Activated T-helper 2 cell treated with anti-CD3 and anti-CD28 coated beads, Interferon-gamma antibody, Interleukin-2, Interleukin-4, amounts not matched to agents 10 μg/mL and 5 μg/mL and 100 μg/mL, durations not matched to agents 14 hours and 24 hours and 36 hours (primary cell): ENCODE results near the gene OR13C9. TPM values are rescaled to one million over a fixed set of nuclear protein-coding genes. Genes with fewer than 3 reads are reported as not detected.

Source experiments
- DNase-seq: peaks from one replicate; pipeline ENCODE4 v3.0.0; 2021; ENCODE audit warnings: low spot score
- H3K27ac Mint-ChIP-seq: one replicate; pipeline ENCODE4 v1.8.0; 2021; ENCODE audit warnings: mixed read lengths
- H3K27me3 Mint-ChIP-seq: one replicate; pipeline ENCODE4 v1.8.0; 2021; ENCODE audit warnings: low read depth, mixed read lengths
- H3K36me3 Mint-ChIP-seq: one replicate; pipeline ENCODE4 v1.8.0; 2021; ENCODE audit warnings: low read depth, mixed read lengths
- H3K4me1 Mint-ChIP-seq: one replicate; pipeline ENCODE4 v1.8.0; 2021; ENCODE audit warnings: low read depth, mixed read lengths
- H3K4me3 Mint-ChIP-seq: one replicate; pipeline ENCODE4 v1.8.0; 2021; ENCODE audit warnings: low read depth, mild to moderate bottlenecking, moderate library complexity, mixed read lengths
- H3K9me3 Mint-ChIP-seq: one replicate; pipeline ENCODE4 v1.8.0; 2021; ENCODE audit warnings: mixed read lengths
- intact Hi-C: fragments of 100-400 bp; cut with micrococcal nuclease; formaldehyde crosslinking; loops from one replicate; pipeline ENCODE4 v1.15.1; 2023
- total RNA-seq: library from RNA; stranded (reverse); gene quantifications from 2 replicates; pipeline ENCODE4 v1.2.3, GENCODE V29; 2022

The OR13C9 gene
- total RNA-seq, 1 donor from 2014 or later = not detected

DNA sequence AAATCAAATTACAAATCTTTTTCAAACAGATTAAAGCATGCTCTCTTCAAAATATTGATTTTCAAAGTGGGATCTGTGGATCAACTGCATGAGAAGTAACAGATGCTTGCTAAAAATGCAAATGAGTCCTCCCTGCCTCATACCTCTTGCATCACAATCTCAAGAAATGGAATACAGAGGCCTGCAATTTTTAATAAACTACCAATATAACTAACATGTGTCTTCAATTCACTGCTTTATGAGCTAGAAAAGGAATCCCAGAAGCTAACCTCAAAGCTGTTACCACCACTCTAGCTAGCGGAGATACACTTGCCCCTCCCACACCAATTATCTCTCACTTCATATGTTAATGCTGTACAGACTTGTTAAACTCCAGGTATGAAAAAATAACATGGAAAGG lies 28.4 kb downstream of the OR13C9 start:
- intact Hi-C loops = no loop called here
- no peak for DNase-seq
- H3K27me3 Mint-ChIP-seq = no peaks in the 10 kb centered on the region
- no peaks in the 10 kb centered on the region for H3K36me3 Mint-ChIP-seq
- no peak overlapping the region for H3K27ac Mint-ChIP-seq
- H3K4me1 Mint-ChIP-seq = no peaks in the 10 kb centered on the region
- no peak overlapping the region for H3K4me3 Mint-ChIP-seq
- no peaks in the 10 kb centered on the region for H3K9me3 Mint-ChIP-seq

GRCh38 chr9:104586496-104587180 lies 31.4 kb downstream of the OR13C9 start:
- H3K9me3 Mint-ChIP-seq = no peaks in the 10 kb centered on the region
- intact Hi-C loops = no loop called here
- H3K36me3 Mint-ChIP-seq = no peaks in the 10 kb centered on the region
- H3K4me1 Mint-ChIP-seq = no peaks in the 10 kb centered on the region
- H3K27me3 Mint-ChIP-seq = no peaks in the 10 kb centered on the region
- no peak for DNase-seq
- H3K4me3 Mint-ChIP-seq = no peak overlapping the region
- H3K27ac Mint-ChIP-seq = no peak overlapping the region

GRCh38 chr9:104580562-104580961 lies 37.4 kb downstream of the OR13C9 start:
- intact Hi-C loops = no loop called here
- no peaks in the 10 kb centered on the region for H3K27me3 Mint-ChIP-seq
- H3K27ac Mint-ChIP-seq = no peak overlapping the region
- no peaks in the 10 kb centered on the region for H3K36me3 Mint-ChIP-seq
- H3K9me3 Mint-ChIP-seq = no peaks in the 10 kb centered on the region
- DNase-seq = no peak
- H3K4me1 Mint-ChIP-seq = no peaks in the 10 kb centered on the region
- no peak overlapping the region for H3K4me3 Mint-ChIP-seq

DNA sequence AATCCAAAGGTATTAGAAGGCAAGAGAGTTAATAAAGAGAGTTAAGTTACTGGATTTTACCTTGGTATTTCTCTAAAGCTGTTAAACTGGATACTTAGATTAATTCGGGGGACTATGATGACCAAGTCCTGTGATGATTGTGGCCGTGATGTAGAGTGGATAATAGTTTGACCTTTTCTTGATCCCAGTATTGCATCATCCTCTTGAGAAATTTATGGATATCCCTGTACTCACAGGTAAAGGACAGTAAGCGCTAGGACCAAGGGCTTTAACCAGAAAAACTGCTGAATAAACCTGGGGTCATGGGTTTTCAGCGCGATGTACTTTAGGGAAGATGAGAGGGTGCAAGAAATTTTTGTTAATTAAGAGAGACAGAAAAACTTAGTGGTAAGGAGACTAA lies 40.7 kb downstream of the OR13C9 start:
- Mint-ChIP-seq H3K4me3 (no peak overlapping the region), H3K9me3 (no peaks in the 10 kb centered on the region), H3K27ac (no peak overlapping the region), H3K27me3 (no peaks in the 10 kb centered on the region), H3K4me1 (no peaks in the 10 kb centered on the region), H3K36me3 (no peaks in the 10 kb centered on the region)
- intact Hi-C loops = no loop called here
- DNase-seq = no peak

GRCh38 chr9:104575456-104575855 lies 42.5 kb downstream of the OR13C9 start:
- no peaks in the 10 kb centered on the region for H3K27me3 Mint-ChIP-seq
- H3K4me1 Mint-ChIP-seq = no peaks in the 10 kb centered on the region
- no peak overlapping the region for H3K4me3 Mint-ChIP-seq
- no peak for DNase-seq
- H3K27ac Mint-ChIP-seq = no peak overlapping the region
- no peaks in the 10 kb centered on the region for H3K9me3 Mint-ChIP-seq
- intact Hi-C loops = no loop called here
- H3K36me3 Mint-ChIP-seq = no peaks in the 10 kb centered on the region

- intact Hi-C loops = no loop called here
- Mint-ChIP-seq H3K27me3 (no peaks in the 10 kb centered on the region), H3K4me3 (no peak overlapping the region), H3K27ac (no peak overlapping the region), H3K36me3 (no peaks in the 10 kb centered on the region), H3K9me3 (no peaks in the 10 kb centered on the region), H3K4me1 (no peaks in the 10 kb centered on the region)
- DNase-seq = no peak
Observed at GRCh38 chr9:104572612-104573011, 45.4 kb downstream of the OR13C9 start.

- H3K27me3 Mint-ChIP-seq = no peaks in the 10 kb centered on the region
- H3K27ac Mint-ChIP-seq = no peak within 1 kb of the TSS
- H3K4me1 Mint-ChIP-seq = no peaks in the 10 kb centered on the region
- intact Hi-C loops = no loop called here
- DNase-seq = no peak
- H3K36me3 Mint-ChIP-seq = no peaks in the 10 kb centered on the region
- H3K9me3 Mint-ChIP-seq = no peaks in the 10 kb centered on the region
- H3K4me3 Mint-ChIP-seq = no peak within 1 kb of the TSS
Observed at GRCh38 chr9:104568868-104569267, 49.1 kb downstream of the OR13C9 start, which contains the start of gene OR13C8. Gene OR13C8, plus strand, starts transcription at chr9:104569168. Its CDS starts 0 bp downstream, at chr9:104569168.

Other genes with a start within 250 kb of the OR13C9 start
- not detected in 2 replicates for gene OR13F1, start 113.9 kb downstream of the OR13C9 start, total RNA-seq
- not detected in 2 replicates for gene OR13C4, start 91.0 kb downstream of the OR13C9 start, total RNA-seq
- gene OR13C3, start 81.3 kb downstream of the OR13C9 start, total RNA-seq = not detected in 2 replicates
- gene OR13C8, start 49.0 kb downstream of the OR13C9 start, total RNA-seq = not detected in 2 replicates
- gene OR13C5, start 18.8 kb downstream of the OR13C9 start, total RNA-seq = not detected in 2 replicates
- gene OR13C2, start 12.6 kb downstream of the OR13C9 start, total RNA-seq = not detected in 2 replicates
- gene OR13D1, start 76.3 kb upstream of the OR13C9 start, total RNA-seq = not detected in 2 replicates
- 10.3 and 10.8 TPM in 2 replicates for gene NIPSNAP3A, start 129.5 kb upstream of the OR13C9 start, total RNA-seq
- 0.50 and 0.60 TPM in 2 replicates for gene NIPSNAP3B, start 145.9 kb upstream of the OR13C9 start, total RNA-seq